Effector memory CD8-positive, alpha-beta T cell (primary cell): ENCODE measurements around the gene LASP1.
"Not testable (repeated sequence)": the region's sequence is repeated elsewhere in the genome, so short reads cannot be mapped to it uniquely, and the experiment has no call there.

ENCODE experiments used
- ATAC-seq: fragments of 150-1000 bp; cut with Tn5 transposase; replicated peaks from 2 replicates; pipeline ENCODE4 v1.10.0; 2021; ENCODE audit warnings: mild to moderate bottlenecking, moderate library complexity
- DNase-seq, 3 experiments: peaks; one replicate each; pipeline ENCODE4 v3.0.0; 2021
- H3K27ac Mint-ChIP-seq, 2 donors: one replicate each; pipeline ENCODE4 v1.8.0; 2022; ENCODE audit warnings: mild to moderate bottlenecking in 2 of 2, mixed read lengths in 2 of 2, moderate library complexity in 2 of 2
- H3K27me3 Mint-ChIP-seq, 2 donors: one replicate each; pipeline ENCODE4 v1.8.0; 2022; ENCODE audit warnings: mixed read lengths in 2 of 2
- H3K36me3 Mint-ChIP-seq: one replicate; pipeline ENCODE4 v1.8.0; 2022; ENCODE audit warnings: mild to moderate bottlenecking, moderate library complexity, mixed read lengths; ENCODE audit not compliant: insufficient read depth
- H3K4me1 Mint-ChIP-seq, 2 donors: one replicate each; pipeline ENCODE4 v1.8.0; 2022; ENCODE audit warnings: low read depth in 2 of 2, mixed read lengths in 2 of 2
- H3K4me3 Mint-ChIP-seq, 2 donors: one replicate each; pipeline ENCODE4 v1.8.0; 2022; ENCODE audit warnings: mild to moderate bottlenecking in 2 of 2, mixed read lengths in 2 of 2, moderate library complexity in 2 of 2
- H3K9me3 Mint-ChIP-seq, 2 donors: one replicate each; pipeline ENCODE4 v1.8.0; 2022; ENCODE audit warnings: mixed read lengths in 2 of 2

The LASP1 gene

GRCh38 chr17:38922538-38923297 is 52.9 kb downstream of the LASP1 start:
- H3K4me3 Mint-ChIP-seq = no peak overlapping the region
- H3K9me3 Mint-ChIP-seq = no peaks in the 10 kb centered on the region
- peak overlapping the region in 1 of 2 donors; percentile 91 for H3K27ac Mint-ChIP-seq
- H3K36me3 Mint-ChIP-seq = peaks cover 58% of the 10 kb centered on the region
- peak; percentile 17 for ATAC-seq
- DNase-seq = no peak
- H3K4me1 Mint-ChIP-seq = peaks cover 33 to 39% of the 10 kb centered on the region in 2 donors
- H3K27me3 Mint-ChIP-seq = no peaks in the 10 kb centered on the region

- Mint-ChIP-seq H3K36me3 (peaks cover 38% of the 10 kb centered on the region), H3K4me3 (peak within 1 kb of the TSS; percentile 24 to 49)
- peak; percentile 43 for ATAC-seq
Observed at GRCh38 chr17:38925263-38925995, 55.6 kb downstream of the LASP1 start, which contains the start of gene LASP1NB. Gene LASP1NB (plus strand): TSS chr17:38925614.

DNA sequence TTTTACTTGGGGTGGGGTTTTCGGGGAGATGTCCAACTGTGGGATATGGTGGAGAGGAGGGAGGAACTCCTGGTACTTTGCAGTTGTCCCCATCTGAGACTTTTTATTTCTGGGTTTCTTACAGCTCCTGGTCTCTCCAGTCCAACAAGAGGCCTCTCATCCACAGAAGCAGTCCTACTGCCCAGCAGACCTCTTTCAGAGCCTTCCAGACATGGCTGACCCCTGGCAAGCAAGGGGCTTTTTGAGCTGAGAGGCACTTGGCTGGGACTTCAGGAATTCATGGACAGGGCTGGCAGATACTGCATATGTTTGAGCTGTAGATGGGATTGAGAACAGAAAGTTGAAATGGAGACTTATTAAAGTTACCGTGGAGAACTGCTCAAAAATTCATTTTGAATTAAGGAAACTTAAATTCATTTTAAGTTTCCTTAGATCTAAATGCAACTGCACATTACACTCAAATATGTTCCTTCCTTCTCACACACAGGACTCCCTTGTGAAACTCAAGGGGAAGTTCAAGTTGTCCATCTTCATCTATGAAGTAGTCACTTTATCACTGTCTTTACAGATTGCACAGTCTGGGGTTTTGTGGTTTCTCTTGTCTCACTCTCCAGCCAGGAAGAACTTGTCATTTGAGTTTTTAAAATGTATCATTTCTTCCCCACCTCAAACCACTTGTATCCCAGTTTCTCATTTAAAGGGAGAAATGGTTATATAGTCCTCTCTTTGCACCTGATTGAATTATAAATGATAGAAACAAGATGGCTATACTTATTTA is 56.6 kb downstream of the LASP1 start:
- ATAC-seq (peak; percentile 62), DNase-seq (no peak)
- H3K27ac Mint-ChIP-seq = peak overlapping the region; percentile 36

More at GRCh38 chr17:38925263-38925995, 55.6 kb downstream of the LASP1 start, which contains the start of gene LASP1NB:
- no peaks in the 10 kb centered on the region for H3K9me3 Mint-ChIP-seq
- no peaks in the 10 kb centered on the region for H3K27me3 Mint-ChIP-seq
- DNase-seq = peak in 1 of 3 experiments; percentile 39
- peak within 1 kb of the TSS; percentile 29 to 84 for H3K27ac Mint-ChIP-seq
- peaks cover 29 to 33% of the 10 kb centered on the region in 2 donors for H3K4me1 Mint-ChIP-seq

DNA sequence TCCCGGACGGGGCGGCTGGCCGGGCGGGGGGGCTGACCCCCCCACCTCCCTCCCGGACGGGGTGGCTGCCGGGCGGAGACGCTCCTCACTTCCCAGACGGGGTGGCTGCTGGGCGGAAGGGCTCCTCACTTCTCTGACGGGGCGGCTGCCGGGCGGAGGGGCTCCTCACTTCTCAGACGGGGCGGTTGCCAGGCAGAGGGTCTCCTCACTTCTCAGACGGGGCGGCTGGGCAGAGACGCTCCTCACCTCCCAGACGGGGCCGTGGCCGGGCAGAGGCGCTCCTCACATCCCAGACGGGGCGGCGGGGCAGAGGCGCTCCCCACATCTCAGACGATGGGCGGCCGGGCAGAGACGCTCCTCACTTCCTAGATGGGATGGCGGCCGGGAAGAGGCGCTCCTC is 60.9 kb downstream of the LASP1 start:
- not testable (repeated sequence) for H3K27me3 Mint-ChIP-seq, H3K9me3 Mint-ChIP-seq, H3K4me3 Mint-ChIP-seq, H3K36me3 Mint-ChIP-seq, DNase-seq, ATAC-seq, H3K27ac Mint-ChIP-seq
- peaks cover 9 to 13% of the 10 kb centered on the region in 2 donors for H3K4me1 Mint-ChIP-seq

More for the DNA sequence above, 56.6 kb downstream of the LASP1 start:
- Mint-ChIP-seq H3K9me3 (no peaks in the 10 kb centered on the region), H3K4me3 (peak overlapping the region in 1 of 2 donors; percentile 24), H3K36me3 (peaks cover 29% of the 10 kb centered on the region), H3K27me3 (no peaks in the 10 kb centered on the region), H3K4me1 (peaks cover 29 to 30% of the 10 kb centered on the region in 2 donors)

GRCh38 chr17:38933962-38934361 is 64.1 kb downstream of the LASP1 start:
- H3K27me3 Mint-ChIP-seq, H3K9me3 Mint-ChIP-seq, ATAC-seq, H3K4me3 Mint-ChIP-seq, H3K4me1 Mint-ChIP-seq, DNase-seq, H3K36me3 Mint-ChIP-seq, H3K27ac Mint-ChIP-seq: not testable (repeated sequence)

DNA sequence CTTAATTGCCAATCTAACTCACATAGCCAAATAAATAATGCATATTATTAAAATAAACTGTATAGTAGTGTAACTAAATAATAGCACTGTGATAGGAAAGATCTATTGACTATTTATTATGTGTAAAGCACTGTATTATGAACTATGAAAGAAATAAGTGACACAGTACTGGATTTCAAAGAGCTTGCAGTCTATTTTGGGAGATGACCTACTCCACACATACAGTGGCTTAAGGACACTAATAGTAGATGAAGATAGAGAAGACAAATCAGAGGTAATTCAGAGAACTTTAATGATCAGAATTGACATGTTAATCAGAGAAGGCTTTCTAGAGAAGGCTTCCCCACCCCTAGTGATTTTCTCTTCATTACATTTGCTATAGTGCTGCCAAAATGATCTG is 70.1 kb downstream of the LASP1 start:
- Mint-ChIP-seq H3K4me1 (no peaks in the 10 kb centered on the region), H3K27ac (no peak overlapping the region), H3K4me3 (no peak overlapping the region), H3K27me3 (no peaks in the 10 kb centered on the region), H3K9me3 (no peaks in the 10 kb centered on the region), H3K36me3 (no peaks in the 10 kb centered on the region)
- no peak for DNase-seq
- ATAC-seq = no peak

- H3K27ac Mint-ChIP-seq = no peak overlapping the region
- no peaks in the 10 kb centered on the region for H3K36me3 Mint-ChIP-seq
- ATAC-seq = no peak
- no peaks in the 10 kb centered on the region for H3K4me1 Mint-ChIP-seq
- no peak overlapping the region for H3K4me3 Mint-ChIP-seq
- DNase-seq = no peak
- H3K27me3 Mint-ChIP-seq = no peaks in the 10 kb centered on the region
- no peaks in the 10 kb centered on the region for H3K9me3 Mint-ChIP-seq
Observed at GRCh38 chr17:38940404-38940803, 70.5 kb downstream of the LASP1 start.

DNA sequence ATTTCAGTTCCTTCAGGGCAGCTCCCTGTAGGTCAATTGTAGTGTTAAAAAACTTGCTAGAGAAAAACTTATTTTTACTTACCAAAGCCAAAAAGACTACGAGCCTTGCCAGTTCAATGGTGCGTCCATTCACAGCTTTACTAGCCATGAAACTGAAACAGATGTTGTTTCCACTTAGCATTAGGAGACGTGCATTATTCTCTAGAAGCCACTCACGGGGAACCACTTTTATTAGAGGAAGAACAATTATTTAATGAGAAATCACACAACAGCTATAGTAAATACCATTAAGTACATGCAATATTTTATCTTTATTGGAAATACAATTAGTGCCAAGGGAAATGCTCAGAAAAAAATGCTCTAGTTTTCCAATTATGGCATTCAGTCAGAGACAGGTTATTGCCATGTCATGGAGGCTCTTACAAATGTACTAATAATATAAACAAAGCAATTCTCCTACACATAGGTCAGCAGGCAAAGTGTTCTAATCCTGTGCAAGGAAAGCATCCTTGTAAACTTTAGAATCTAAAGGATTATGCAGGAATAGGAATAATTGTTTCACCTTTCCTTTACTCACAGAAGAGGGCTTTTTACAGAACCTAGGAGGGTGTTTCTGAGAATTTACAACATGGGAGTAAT is 73.0 kb downstream of the LASP1 start:
- no peak overlapping the region for H3K27ac Mint-ChIP-seq
- H3K27me3 Mint-ChIP-seq = no peaks in the 10 kb centered on the region
- H3K9me3 Mint-ChIP-seq = no peaks in the 10 kb centered on the region
- no peak for ATAC-seq
- H3K36me3 Mint-ChIP-seq = no peaks in the 10 kb centered on the region
- no peak for DNase-seq
- no peak overlapping the region for H3K4me3 Mint-ChIP-seq
- H3K4me1 Mint-ChIP-seq = no peaks in the 10 kb centered on the region

DNA sequence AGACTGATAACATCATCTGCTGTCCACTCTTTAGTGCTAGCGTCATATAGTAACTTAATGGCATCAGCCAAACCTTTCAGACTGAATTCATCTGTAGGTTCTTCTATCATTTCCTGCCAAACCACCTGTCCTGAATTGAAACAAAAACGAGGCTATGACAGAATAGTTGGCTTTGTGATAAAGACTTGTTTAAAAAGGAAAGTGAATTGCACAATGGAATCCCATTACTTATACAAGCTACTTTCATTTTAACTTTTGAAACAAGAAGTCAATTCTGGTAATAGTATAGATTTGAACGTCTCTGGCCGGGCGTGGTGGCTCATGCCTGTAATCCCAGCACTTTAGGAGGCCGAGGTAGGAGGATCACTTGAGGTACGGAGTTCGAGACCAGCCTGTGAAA is 73.7 kb downstream of the LASP1 start:
- no peaks in the 10 kb centered on the region for H3K27me3 Mint-ChIP-seq
- H3K36me3 Mint-ChIP-seq = no peaks in the 10 kb centered on the region
- H3K9me3 Mint-ChIP-seq = no peaks in the 10 kb centered on the region
- DNase-seq = no peak
- ATAC-seq = no peak
- peak overlapping the region in 1 of 2 donors; percentile 70 for H3K27ac Mint-ChIP-seq
- no peaks in the 10 kb centered on the region for H3K4me1 Mint-ChIP-seq
- no peak overlapping the region for H3K4me3 Mint-ChIP-seq

DNA sequence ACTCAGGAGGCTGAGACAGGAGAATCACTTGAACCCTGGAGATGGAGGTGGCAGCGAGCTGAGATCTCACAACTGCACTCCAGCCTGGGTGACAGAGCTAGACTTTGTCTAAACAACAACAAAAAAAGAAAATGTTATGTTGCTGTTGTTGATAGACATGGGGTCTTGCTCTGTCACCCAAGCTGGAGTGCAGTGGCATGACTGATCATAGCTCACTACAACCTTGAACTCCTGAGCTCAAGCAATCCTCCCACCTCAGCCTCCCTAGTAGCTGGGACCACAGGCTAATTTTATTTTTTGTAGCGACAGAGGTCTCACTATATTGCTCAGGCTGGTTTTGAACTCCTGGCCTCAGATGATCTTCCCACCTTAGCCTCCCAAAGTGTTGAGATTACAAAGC is 77.3 kb downstream of the LASP1 start:
- Mint-ChIP-seq H3K36me3 (no peaks in the 10 kb centered on the region), H3K4me1 (no peaks in the 10 kb centered on the region), H3K4me3 (no peak overlapping the region), H3K27ac (no peak overlapping the region), H3K9me3 (no peaks in the 10 kb centered on the region), H3K27me3 (no peaks in the 10 kb centered on the region)
- DNase-seq (no peak), ATAC-seq (no peak)

GRCh38 chr17:38953800-38954199 is 83.9 kb downstream of the LASP1 start:
- not testable (repeated sequence) for H3K27me3 Mint-ChIP-seq, H3K4me1 Mint-ChIP-seq, H3K9me3 Mint-ChIP-seq, H3K36me3 Mint-ChIP-seq, H3K27ac Mint-ChIP-seq, DNase-seq, ATAC-seq, H3K4me3 Mint-ChIP-seq

- Mint-ChIP-seq H3K4me3 (no peak overlapping the region), H3K4me1 (peaks cover 5 to 16% of the 10 kb centered on the region in 2 donors), H3K9me3 (no peaks in the 10 kb centered on the region), H3K27ac (no peak overlapping the region), H3K36me3 (no peaks in the 10 kb centered on the region), H3K27me3 (no peaks in the 10 kb centered on the region)
- DNase-seq = no peak
- no peak for ATAC-seq
Observed at GRCh38 chr17:38958326-38958725, 88.5 kb downstream of the LASP1 start.

- H3K27me3 Mint-ChIP-seq = no peaks in the 10 kb centered on the region
- no peak for DNase-seq
- peak overlapping the region in 1 of 2 donors; percentile 31 for H3K27ac Mint-ChIP-seq
- H3K4me1 Mint-ChIP-seq = peaks cover 5 to 16% of the 10 kb centered on the region in 2 donors
- ATAC-seq = no peak
- H3K36me3 Mint-ChIP-seq = no peaks in the 10 kb centered on the region
- no peaks in the 10 kb centered on the region for H3K9me3 Mint-ChIP-seq
- H3K4me3 Mint-ChIP-seq = no peak overlapping the region
Observed at GRCh38 chr17:38958756-38959155, 88.9 kb downstream of the LASP1 start.
